HG02678 (cell line): ENCODE measurements around the gene CHRNA5.
"Not testable (repeated sequence)": the region's sequence is repeated elsewhere in the genome, so short reads cannot be mapped to it uniquely, and the experiment has no call there.

Experiments used
- ATAC-seq: cut with Tn5 transposase; IDR thresholded peaks from one replicate; pipeline ENCODE4 v1.9.1; 2021; ENCODE audit warnings: mild to moderate bottlenecking, moderate library complexity; ENCODE audit not compliant: unreplicated experiment

CHRNA5 gene

DNA sequence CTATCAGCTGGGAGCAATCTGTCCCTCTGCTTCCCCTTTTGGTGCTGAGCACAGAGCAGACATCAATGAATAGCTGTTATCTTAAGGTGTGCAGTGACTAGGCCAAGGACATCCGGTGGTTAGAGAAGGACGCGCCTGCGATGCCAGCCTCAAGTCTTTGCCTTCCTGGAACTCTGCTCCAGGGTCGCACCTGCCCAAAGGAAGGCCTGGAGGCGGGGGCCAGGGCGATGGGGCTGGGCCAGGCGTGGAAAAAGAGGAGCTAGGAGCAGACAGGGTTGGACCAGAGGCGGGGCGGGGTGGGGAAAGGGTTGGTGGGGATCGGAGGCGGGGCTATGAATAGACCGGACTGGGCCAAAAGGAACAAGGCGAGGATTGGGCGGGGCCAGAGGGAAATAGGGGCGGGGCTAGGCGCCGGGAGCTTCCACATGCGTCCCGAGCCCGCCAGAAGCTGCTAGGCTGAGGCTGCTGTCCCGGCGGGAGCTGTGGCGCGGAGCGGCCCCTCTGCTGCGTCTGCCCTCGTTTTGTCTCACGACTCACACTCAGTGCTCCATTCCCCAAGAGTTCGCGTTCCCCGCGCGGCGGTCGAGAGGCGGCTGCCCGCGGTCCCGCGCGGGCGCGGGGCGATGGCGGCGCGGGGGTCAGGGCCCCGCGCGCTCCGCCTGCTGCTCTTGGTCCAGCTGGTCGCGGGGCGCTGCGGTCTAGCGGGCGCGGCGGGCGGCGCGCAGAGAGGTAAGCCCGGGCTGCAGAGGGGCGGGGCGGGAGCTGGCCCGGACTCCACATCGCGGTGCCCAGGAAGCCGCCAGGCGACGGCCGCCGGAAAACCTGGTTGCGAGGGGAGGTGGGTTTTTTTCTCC, at the start of gene CHRNA5:
Gene CHRNA5 (plus strand): TSS at position 424 of the 854 bp plus-strand sequence. CDS start 200 bp downstream, at position 624.
- peak; percentile 85 for ATAC-seq

DNA sequence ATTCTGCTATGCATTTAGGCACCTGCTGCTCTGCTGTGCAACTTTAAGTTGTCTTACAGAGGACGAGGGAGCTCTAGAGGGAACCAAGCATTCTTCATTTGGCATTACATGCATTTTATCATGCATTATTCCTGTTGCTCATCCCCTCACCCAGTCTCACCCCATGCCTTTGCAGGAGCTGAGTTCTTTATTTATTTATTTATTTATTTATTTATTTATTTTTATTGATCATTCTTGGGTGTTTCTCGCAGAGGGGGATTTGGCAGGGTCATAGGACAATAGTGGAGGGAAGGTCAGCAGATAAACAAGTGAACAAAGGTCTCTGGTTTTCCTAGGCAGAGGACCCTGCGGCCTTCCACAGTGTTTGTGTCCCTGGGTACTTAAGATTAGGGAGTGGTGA, 45.3 kb upstream of the CHRNA5 start:
- not testable (repeated sequence) for ATAC-seq

DNA sequence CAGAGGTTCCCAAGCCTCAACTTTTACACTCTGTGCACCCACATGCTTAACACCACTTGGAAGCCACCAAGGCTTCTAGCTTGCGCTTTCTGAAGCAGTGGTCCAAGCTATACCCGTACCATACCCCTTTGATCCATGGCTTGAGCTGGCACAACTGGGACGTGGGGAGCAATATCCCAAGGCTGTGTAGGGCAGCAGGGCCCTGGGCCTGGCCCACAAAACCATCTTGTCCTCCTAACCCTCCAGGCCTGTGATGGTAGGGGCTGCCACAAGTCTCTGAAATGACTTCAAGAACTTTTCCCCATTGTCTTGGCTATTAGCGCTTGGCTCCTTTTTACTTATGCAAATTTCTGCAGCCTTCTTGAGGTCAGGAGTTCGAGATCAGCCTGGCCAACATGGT, 41.1 kb upstream of the CHRNA5 start:
- no peak for ATAC-seq

DNA sequence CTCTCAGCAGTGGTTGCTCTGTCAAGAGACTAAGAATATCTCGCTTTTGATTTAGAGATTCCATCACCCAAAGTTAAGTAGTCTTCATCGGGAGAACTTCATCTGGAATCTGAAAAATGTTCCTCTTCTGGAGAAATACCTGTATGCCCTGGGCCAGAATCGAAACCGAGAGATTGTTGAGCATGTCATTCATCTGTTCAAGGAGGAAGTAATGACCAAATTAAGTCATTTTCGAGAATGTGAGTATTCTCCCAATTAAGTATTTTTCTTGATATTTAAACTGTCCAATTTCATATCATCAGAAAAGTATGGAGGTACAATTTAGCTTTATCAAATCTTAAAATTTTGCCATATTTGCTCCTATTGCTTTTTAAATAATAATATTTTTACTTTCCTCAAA, 38.0 kb upstream of the CHRNA5 start:
- no peak for ATAC-seq

GRCh38 chr15:78533331-78533730, 32.0 kb upstream of the CHRNA5 start:
- no peak for ATAC-seq

- no peak for ATAC-seq
These were observed 29.2 kb upstream of the CHRNA5 start for GRCh38 chr15:78536134-78536533.

DNA sequence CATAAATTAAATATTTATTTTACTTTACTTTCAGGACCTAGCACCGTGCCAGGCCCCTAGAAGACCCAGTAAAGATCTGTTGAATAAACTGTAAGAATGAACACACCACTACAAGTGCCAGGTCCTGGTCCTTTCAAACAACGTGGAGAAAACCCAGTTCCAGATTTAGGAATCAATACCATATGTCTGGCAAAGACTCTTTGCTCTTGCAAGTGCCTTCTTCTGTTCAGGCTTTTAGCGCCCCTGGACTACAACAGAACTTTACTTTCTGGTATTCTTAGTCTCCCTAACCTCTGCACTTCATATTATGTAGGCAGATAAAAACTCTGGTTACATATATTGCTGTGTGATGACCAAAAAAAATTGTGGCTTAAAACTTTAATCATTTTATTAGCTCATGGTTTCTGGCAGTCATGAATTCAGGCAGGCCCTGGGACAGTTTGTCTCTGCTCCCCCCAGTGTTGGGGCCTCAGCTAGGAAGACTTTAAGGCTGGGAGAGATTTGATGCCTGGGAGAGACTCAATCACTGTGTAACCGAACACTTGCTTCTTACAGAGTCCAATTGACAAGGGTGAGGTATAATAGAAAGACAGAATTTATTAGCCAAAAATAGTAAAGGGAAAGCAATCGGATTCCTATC, 27.9 kb upstream of the CHRNA5 start:
- ATAC-seq = no peak

DNA sequence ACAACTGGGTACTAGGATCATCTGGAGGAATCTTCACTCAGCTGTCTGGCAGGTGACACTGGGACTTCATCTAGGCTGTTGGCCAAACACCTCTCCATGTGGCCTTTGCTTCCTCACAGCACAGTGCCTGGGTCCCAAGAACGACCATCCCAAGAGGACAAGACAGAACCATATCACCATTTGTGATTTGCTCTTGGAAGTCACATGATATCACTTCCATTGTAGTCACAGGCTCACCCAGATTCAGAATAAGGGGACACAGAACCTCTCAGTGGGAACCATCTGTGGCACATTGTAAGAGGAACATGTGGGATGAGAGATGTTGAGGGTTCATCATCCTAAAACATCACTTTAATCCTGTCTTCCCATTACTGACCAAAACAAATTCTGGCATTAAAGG, 27.0 kb upstream of the CHRNA5 start:
- no peak for ATAC-seq

DNA sequence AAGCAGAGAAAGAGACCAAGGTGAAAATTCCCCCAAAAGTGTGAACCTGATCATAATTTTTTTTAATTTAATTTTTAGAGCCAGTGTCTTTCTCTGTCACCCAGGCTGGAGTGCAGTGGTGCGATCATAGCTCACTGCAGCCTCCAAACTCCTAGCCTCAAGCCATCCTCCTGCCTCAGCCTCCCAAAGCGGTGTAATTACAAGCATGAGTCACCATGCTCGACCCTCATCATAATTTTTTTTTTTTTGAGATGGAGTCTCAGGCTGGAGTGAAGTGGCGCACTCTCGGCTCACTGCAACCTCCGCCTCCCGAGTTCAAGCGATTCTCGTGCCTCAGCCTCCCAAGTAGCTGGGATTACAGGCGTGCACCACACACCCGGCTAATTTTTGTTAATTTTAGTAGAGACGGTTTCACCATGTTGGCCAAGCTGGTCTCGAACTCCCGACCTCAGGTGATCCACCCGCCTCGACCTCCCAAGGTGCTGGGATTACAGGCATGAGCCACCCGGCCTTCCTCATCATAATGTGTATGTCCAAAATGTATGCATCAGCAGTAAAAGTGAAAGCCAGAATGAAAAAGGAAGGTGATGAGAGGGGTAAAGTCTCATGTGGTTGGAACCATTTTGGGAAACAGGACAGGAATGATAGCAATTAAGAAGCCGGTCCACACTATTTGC, 25.7 kb upstream of the CHRNA5 start:
- not testable (repeated sequence) for ATAC-seq

- peak; percentile 83 for ATAC-seq
These were observed 25.0 kb upstream of the CHRNA5 start, which contains the start of gene PSMA4 for GRCh38 chr15:78540141-78540870. Gene PSMA4, plus strand, starts transcription at chr15:78540444. Its CDS starts 1,484 bp downstream, at chr15:78541928.

GRCh38 chr15:78540871-78541743, 24.2 kb upstream of the CHRNA5 start:
- ATAC-seq = no peak

- ATAC-seq = no peak
These were observed 23.6 kb upstream of the CHRNA5 start for GRCh38 chr15:78541744-78542034.

DNA sequence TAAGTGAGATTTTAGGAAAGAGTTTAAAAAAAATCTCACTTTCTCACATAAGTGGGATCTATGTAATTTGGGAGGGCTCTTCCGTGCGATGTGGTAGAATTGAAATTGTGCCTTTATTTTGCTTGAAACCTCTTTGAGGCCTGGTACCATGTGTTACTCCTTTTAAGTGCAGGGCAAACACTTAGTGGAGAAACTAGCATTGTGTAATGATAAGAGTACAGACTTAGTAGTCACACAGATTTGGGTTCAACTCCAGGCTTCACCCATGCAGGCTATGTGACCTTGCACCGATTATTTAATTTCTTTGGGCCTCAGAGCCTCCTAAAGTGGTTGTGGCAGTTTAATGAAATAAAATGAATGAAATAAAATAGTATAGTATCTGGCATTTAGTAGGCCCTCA, 22.7 kb upstream of the CHRNA5 start:
- no peak for ATAC-seq

- no peak for ATAC-seq
These were observed 15.1 kb upstream of the CHRNA5 start for GRCh38 chr15:78550194-78550593.

DNA sequence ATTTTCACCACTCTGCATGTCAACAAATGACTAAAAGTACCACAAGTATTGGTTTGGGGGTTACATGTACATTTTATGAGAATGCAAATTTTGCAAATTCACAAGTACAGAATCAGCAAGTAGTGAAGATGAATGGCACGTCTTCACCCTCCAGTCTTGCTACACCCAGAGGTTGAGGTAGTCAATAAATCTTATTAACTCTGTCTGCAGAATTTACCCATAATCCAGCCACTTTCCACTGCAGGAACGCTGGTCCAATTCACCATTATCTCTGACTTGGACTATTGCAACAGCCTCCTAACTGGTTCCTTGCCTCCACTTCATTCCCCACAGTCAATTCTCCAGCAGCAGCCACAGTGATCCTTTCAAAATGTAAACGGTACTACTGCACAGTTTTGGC, 14.5 kb upstream of the CHRNA5 start:
- ATAC-seq = no peak

- no peak for ATAC-seq
These were observed 13.4 kb upstream of the CHRNA5 start for GRCh38 chr15:78551902-78552301.

GRCh38 chr15:78552597-78552996, 12.7 kb upstream of the CHRNA5 start:
- no peak for ATAC-seq

DNA sequence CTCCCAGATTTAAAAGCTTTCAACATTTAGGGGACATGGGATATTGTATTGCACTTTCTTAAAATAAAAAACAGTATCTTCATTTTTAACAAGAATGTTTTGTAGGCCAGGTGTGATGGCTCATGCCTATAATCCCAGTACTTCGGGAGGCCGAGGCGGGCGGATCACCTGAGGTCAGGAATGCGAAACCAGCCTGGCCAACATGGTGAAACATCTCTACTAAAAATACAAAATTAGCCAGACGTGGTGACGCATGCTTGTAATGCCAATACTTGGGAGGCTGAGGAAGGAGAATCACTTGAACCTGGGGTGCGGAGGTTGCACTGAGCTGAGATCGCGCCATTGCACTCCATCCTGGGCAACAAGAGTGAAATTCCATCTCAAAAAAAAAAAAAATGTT, 5.1 kb upstream of the CHRNA5 start:
- ATAC-seq = not testable (repeated sequence)

- no peak for ATAC-seq
These were observed 3.8 kb upstream of the CHRNA5 start for GRCh38 chr15:78561490-78561889.

GRCh38 chr15:78563092-78563491, 2.2 kb upstream of the CHRNA5 start:
- ATAC-seq = no peak
